ENCODE results near the gene HRK. TPM values are rescaled to one million over a fixed set of nuclear protein-coding genes. Genes with fewer than 3 reads are reported as not detected.

HRK gene
- total RNA-seq, 1 donor from 2014 or later = 4.4 TPM

- Mint-ChIP-seq H3K36me3 (no peaks in the 10 kb centered on the region), H3K9me3 (no peaks in the 10 kb centered on the region), H3K4me1 (peaks cover 53% of the 10 kb centered on the region), H3K27ac (peak overlapping the region; percentile 50), H3K4me3 (no peak overlapping the region), H3K27me3 (ENCODE audit: low read depth) (peaks cover 1% of the 10 kb centered on the region)
- TF ChIP-seq, protein P1, sequence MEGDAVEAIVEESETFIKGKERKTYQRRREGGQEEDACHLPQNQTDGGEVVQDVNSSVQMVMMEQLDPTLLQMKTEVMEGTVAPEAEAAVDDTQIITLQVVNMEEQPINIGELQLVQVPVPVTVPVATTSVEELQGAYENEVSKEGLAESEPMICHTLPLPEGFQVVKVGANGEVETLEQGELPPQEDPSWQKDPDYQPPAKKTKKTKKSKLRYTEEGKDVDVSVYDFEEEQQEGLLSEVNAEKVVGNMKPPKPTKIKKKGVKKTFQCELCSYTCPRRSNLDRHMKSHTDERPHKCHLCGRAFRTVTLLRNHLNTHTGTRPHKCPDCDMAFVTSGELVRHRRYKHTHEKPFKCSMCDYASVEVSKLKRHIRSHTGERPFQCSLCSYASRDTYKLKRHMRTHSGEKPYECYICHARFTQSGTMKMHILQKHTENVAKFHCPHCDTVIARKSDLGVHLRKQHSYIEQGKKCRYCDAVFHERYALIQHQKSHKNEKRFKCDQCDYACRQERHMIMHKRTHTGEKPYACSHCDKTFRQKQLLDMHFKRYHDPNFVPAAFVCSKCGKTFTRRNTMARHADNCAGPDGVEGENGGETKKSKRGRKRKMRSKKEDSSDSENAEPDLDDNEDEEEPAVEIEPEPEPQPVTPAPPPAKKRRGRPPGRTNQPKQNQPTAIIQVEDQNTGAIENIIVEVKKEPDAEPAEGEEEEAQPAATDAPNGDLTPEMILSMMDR (IDR thresholded peaks at IDR 0.05; ENCODE audit: unreplicated experiment) = no peak
- DNase-seq (ENCODE audit: low spot score in 2 of 2, unreplicated experiment in 2 of 2) = peak in 1 of 2 experiments; percentile 55
Observed at GRCh38 chr12:116861320-116861719, 19.9 kb downstream of the HRK start.

DNA sequence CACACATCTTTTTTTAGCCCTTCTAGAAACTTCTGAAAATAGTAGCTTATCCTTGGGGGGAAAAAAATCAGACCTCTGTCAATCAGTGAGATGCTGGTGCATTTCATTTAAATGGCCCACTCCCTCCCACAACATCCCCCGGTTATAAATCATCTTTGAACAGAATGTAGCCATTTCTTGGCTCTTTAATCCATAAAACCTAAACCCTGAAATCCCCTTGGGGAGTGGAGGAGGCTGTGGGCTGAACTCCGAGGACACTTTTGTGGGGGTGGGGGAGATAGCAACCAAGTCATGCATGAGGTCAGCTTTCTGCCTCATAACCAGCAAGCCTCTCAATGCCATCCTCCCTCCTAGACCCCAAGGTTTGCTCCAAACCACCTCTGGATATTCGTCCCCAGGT is 21.0 kb downstream of the HRK start:
- Mint-ChIP-seq H3K27me3 (ENCODE audit: low read depth) (no peaks in the 10 kb centered on the region), H3K9me3 (no peaks in the 10 kb centered on the region), H3K4me1 (peaks cover 58% of the 10 kb centered on the region), H3K36me3 (no peaks in the 10 kb centered on the region), H3K4me3 (no peak overlapping the region), H3K27ac (peak overlapping the region; percentile 59)
- TF ChIP-seq, protein P1 (IDR thresholded peaks at IDR 0.05; ENCODE audit: unreplicated experiment) = no peak
- no peak for DNase-seq (ENCODE audit: low spot score in 2 of 2, unreplicated experiment in 2 of 2)

DNA sequence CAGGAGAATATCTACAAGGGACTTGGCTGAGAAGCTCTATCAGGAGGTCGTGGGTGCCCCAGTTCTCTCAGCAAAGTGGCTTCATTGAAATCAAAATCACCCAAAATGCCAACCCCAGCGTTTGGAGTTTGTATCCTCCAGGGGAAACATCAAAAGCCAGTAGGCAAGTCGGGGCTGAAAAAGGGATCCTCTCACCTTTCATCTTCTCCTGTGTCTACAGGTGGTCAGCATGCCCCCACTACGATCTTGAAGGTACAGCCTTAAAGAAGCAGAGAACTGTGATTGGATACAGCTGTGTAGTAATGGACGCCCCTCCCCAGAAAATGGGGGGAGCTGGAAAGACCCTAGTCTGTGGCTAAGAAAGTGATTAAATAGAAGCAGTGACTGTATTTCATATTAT is 22.2 kb downstream of the HRK start:
- Mint-ChIP-seq H3K9me3 (no peaks in the 10 kb centered on the region), H3K4me1 (peaks cover 50% of the 10 kb centered on the region), H3K4me3 (peak overlapping the region; percentile 6), H3K27me3 (ENCODE audit: low read depth) (no peaks in the 10 kb centered on the region), H3K36me3 (no peaks in the 10 kb centered on the region), H3K27ac (peak overlapping the region; percentile 64)
- DNase-seq (ENCODE audit: low spot score in 2 of 2, unreplicated experiment in 2 of 2) = no peak
- TF ChIP-seq, protein P1 (IDR thresholded peaks at IDR 0.05; ENCODE audit: unreplicated experiment) = no peak

DNA sequence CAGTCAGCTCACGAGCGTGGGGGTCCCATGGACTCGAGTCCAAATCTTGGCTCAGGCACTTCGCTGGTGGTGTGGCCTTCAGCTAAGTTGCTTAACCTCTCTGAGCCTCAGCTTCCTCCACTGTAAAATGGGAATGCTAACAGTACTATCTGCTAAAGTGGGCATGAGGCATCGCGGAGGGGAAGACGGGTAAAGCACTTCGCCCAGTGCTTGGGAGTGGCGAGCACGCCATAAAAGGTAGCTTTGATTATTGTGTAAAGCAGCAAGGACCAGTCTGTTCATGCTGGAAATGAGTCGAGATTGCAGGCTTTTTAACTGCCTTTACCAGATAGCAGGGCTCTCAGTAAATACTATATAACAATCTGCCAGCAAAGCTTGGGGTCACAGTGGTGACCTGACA is 24.5 kb downstream of the HRK start:
- H3K27ac Mint-ChIP-seq = no peak overlapping the region
- H3K27me3 Mint-ChIP-seq (ENCODE audit: low read depth) = no peaks in the 10 kb centered on the region
- no peak overlapping the region for H3K4me3 Mint-ChIP-seq
- TF ChIP-seq, protein P1 (IDR thresholded peaks at IDR 0.05; ENCODE audit: unreplicated experiment) = no peak
- no peaks in the 10 kb centered on the region for H3K9me3 Mint-ChIP-seq
- peaks cover 47% of the 10 kb centered on the region for H3K4me1 Mint-ChIP-seq
- no peak for DNase-seq (ENCODE audit: low spot score in 2 of 2, unreplicated experiment in 2 of 2)
- H3K36me3 Mint-ChIP-seq = no peaks in the 10 kb centered on the region

GRCh38 chr12:116855744-116856470 is 25.3 kb downstream of the HRK start:
- DNase-seq (ENCODE audit: low spot score in 2 of 2, unreplicated experiment in 2 of 2) = no peak
- TF ChIP-seq, protein P1 (IDR thresholded peaks at IDR 0.05; ENCODE audit: unreplicated experiment) = no peak
- Mint-ChIP-seq H3K4me1 (peaks cover 41% of the 10 kb centered on the region), H3K27me3 (ENCODE audit: low read depth) (no peaks in the 10 kb centered on the region), H3K9me3 (no peaks in the 10 kb centered on the region), H3K36me3 (no peaks in the 10 kb centered on the region), H3K4me3 (no peak overlapping the region), H3K27ac (no peak overlapping the region)
